GM18505 (cell line): Measurements from ENCODE around the gene ATP6V1C2.

Source experiments
- ATAC-seq: cut with Tn5 transposase; IDR thresholded peaks from one replicate; pipeline ENCODE4 v1.9.1; 2021; ENCODE audit not compliant: unreplicated experiment
- POLR2A ChIP-seq: IDR thresholded peaks from 4 replicates; pipeline ENCODE4 v1.6.1; 2011; ENCODE audit warnings: borderline replicate concordance; ENCODE audit not compliant: insufficient read depth, insufficient read length; ENCODE audit errors: extremely low read depth

Gene ATP6V1C2

GRCh38 chr2:10826625-10827024, 105.2 kb downstream of the ATP6V1C2 start:
- no peak for ATAC-seq
- no peak for TF ChIP-seq POLR2A

- TF ChIP-seq POLR2A, result no peak
- no peak for ATAC-seq
These were observed 106.9 kb downstream of the ATP6V1C2 start for GRCh38 chr2:10828346-10828745.

- ATAC-seq, result no peak
- no peak for TF ChIP-seq POLR2A
These were observed 107.9 kb downstream of the ATP6V1C2 start for GRCh38 chr2:10829299-10829698.

DNA sequence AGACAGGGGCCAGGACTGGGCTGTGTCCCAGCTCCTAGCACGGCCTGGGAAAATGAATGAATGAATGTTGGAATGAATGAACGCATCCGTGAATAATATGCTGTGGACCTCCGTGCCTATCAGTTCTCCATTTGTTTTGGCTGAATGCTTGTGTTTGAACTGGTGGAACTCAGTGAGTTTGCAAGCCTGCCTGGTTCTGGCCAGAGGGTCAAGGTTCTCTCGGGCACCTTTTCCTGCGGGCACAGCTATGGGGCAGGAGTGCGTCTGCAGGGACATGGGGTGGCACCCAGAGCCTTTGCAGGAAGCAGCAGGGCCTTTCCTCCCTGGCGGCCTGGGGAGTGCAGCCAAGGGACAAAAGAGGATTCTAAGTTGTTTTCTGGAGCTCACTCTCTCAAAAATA, 108.8 kb downstream of the ATP6V1C2 start:
- ATAC-seq, result no peak

DNA sequence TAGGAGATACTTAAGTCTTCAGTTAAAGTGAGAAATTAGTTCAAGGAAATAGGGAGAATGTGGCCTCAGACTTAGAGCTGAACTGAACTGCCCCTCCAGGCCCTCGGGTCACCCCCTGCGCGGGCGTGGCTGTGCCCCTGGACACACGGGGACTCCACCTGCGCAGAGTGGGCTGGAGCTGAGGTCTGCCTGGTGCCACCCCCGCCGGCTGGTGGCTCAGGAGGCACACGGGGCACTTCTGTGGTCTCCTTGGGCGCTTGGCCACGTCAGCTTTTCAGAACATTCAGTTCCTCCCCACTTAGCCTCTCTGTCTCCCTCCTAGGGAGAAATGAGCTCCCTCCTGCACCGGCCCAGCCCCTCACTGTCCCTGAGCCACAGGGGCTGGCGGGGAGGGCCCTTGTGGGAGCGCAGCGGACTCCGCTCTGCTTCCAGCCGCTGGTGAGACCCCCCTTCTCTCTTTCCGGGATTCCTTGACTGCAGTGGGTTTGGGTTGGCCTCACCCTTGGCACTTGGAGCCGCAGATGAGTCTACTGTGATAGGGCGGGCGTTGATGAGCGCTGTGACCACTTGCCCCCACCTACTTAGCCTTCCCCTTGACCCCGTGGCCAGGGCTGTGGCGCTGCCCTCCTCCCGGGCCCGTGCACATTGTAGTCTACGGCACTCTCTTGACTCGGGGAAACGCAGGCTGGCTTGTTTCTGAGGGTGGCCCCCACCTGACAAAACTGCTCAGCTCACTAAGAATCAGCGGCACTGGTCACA, 109.4 kb downstream of the ATP6V1C2 start:
- no peak for ATAC-seq
- TF ChIP-seq POLR2A, result no peak

More for the DNA sequence above, 108.8 kb downstream of the ATP6V1C2 start:
- no peak for TF ChIP-seq POLR2A

DNA sequence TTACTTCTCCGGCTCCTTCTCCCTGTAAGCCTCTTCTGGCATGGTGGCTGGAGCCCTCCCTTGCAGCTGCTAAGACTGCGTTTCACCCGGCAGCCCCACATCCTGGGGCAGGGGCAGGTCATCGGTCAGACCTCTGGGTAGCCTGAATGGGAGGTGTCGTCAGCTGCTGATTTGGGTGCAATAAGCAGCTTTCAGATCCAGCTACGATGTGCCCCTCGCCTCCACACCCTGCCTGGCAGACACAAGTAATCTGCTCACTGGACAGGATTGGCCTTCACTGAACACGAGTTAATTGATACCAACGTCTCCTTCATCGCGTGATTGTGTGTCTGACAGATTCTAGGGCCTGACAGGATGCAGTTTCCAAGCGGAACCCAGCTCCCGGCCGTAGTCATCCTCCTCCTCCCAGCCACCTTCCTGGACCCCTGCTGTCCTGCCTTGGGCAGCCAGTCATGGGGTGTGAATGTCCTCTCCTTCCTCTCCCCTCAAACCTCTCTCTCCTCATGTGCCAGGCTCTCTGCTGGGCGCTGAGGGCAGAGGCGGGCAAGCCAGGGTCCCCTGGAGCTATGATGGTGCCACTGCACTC, 110.1 kb downstream of the ATP6V1C2 start:
- no peak for ATAC-seq
- TF ChIP-seq POLR2A, result no peak

- TF ChIP-seq POLR2A, result no peak
- peak; percentile 78 for ATAC-seq
These were observed 110.9 kb downstream of the ATP6V1C2 start for GRCh38 chr2:10832203-10832936.

DNA sequence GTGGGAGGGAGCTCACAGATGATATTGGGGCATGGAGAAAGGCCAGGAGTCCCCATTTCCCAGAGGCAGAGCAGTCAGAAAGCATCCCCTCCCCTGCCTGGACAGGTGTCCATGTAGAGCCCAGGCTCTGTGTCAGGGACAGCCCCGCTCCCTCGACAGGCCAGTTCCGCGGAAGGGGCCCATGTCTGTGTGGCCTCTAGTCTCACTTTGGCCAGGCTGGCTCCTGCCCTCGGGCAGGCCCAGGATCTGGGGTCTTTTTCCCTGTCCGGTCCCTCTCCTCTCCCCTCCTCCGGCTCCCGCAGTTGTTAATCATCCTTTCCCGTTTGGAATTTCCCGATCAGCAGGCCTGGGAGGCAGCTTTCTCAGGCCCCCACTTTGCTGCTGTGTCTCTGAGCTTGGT, 111.6 kb downstream of the ATP6V1C2 start:
- TF ChIP-seq POLR2A, result no peak

DNA sequence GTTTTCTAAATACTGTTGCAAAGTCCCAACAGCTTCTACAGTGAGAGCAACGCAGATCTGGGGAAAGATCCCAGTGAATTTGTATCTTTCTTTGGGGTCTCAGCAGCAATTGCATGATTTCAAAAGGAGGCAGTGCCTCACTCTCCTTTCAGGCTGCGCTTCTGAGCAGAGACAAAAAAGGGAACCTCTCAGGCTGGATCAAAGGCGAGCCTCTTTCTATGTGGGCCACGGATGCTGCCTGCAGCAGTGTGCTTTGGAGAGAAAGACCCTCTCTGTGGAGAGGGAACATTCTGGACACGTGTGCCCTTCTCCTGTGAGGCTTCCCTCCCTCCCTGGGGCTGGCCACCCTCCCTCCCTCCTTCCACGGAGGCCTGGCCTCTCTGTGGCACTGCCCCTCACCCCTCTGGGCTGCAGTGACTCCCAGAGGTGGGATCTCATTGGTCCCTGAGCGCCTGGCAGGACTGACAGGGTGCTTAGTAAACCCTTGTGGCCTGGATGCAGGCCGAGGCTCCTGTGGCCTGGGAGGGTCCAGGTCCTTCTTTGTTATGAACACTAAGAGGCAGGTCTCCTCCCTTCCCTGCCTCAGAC, 112.7 kb downstream of the ATP6V1C2 start:
- ATAC-seq, result no peak
- no peak for TF ChIP-seq POLR2A

More for the DNA sequence above, 111.6 kb downstream of the ATP6V1C2 start:
- ATAC-seq, result no peak
